NCI-H2029 (cell line): ENCODE data around the gene CD99L2.
"Not testable (repeated sequence)": the region's sequence is repeated elsewhere in the genome, so short reads cannot be mapped to it uniquely, and the experiment has no call there.

Source experiments
- DNase-seq: peaks from one replicate; lab custom pipeline; 2025; lab: John Stamatoyannopoulos, UW

CD99L2 gene

GRCh38 chrX:150854856-150855255 lies 43.6 kb downstream of the CD99L2 start:
- peak; percentile 73 for DNase-seq

- DNase-seq: no peak
Observed at GRCh38 chrX:150849996-150850720, 48.3 kb downstream of the CD99L2 start.

GRCh38 chrX:150849486-150849885 lies 49.0 kb downstream of the CD99L2 start:
- no peak for DNase-seq

GRCh38 chrX:150848914-150849365 lies 49.5 kb downstream of the CD99L2 start:
- peak; percentile 84 for DNase-seq

- no peak for DNase-seq
Observed at GRCh38 chrX:150847088-150847487, 51.4 kb downstream of the CD99L2 start.

GRCh38 chrX:150846130-150846529 lies 52.3 kb downstream of the CD99L2 start:
- DNase-seq: no peak

- DNase-seq: no peak
Observed at GRCh38 chrX:150845091-150845490, 53.4 kb downstream of the CD99L2 start.

- DNase-seq: no peak
Observed at GRCh38 chrX:150844016-150844415, 54.5 kb downstream of the CD99L2 start.

GRCh38 chrX:150842198-150842685 lies 56.2 kb downstream of the CD99L2 start:
- DNase-seq: peak; percentile 81

GRCh38 chrX:150841456-150842197 lies 56.8 kb downstream of the CD99L2 start:
- DNase-seq: peak; percentile 41

- no peak for DNase-seq
Observed at GRCh38 chrX:150837845-150838244, 60.6 kb downstream of the CD99L2 start.

GRCh38 chrX:150834695-150835094 lies 63.8 kb downstream of the CD99L2 start:
- no peak for DNase-seq

- DNase-seq: no peak
Observed at GRCh38 chrX:150833454-150834056, 64.9 kb downstream of the CD99L2 start.

- no peak for DNase-seq
Observed at GRCh38 chrX:150831863-150832262, 66.6 kb downstream of the CD99L2 start.

- DNase-seq: no peak
Observed at GRCh38 chrX:150828785-150829184, 69.7 kb downstream of the CD99L2 start.

GRCh38 chrX:150824352-150824751 lies 74.1 kb downstream of the CD99L2 start:
- DNase-seq: not testable (repeated sequence)

- not testable (repeated sequence) for DNase-seq
Observed at GRCh38 chrX:150823826-150824225, 74.6 kb downstream of the CD99L2 start.

- DNase-seq: no peak
Observed at GRCh38 chrX:150821971-150822370, 76.5 kb downstream of the CD99L2 start.

GRCh38 chrX:150813922-150814321 lies 84.5 kb downstream of the CD99L2 start:
- no peak for DNase-seq

- no peak for DNase-seq
Observed at GRCh38 chrX:150806827-150807226, 91.6 kb downstream of the CD99L2 start.

GRCh38 chrX:150805736-150806135 lies 92.7 kb downstream of the CD99L2 start:
- DNase-seq: no peak

- DNase-seq: no peak
Observed at GRCh38 chrX:150792949-150793527, 105.4 kb downstream of the CD99L2 start.
